Breast epithelium (tissue), 3 donors: ENCODE results near the gene GOLGA6A.

Source experiments
- POLR2A ChIP-seq: fragments of 450-650 bp; IDR thresholded peaks from one replicate; pipeline ENCODE4 v1.6.1; 2016; ENCODE audit warnings: antibody characterized with exemption, mild to moderate bottlenecking, moderate library complexity
- POLR2AphosphoS5 ChIP-seq, 3 donors: sonication (generic); formaldehyde crosslinking; IDR thresholded peaks; one replicate each; pipeline ENCODE4 v1.6.1; 2017; ENCODE audit warnings: antibody characterized with exemption in 3 of 3

DNA sequence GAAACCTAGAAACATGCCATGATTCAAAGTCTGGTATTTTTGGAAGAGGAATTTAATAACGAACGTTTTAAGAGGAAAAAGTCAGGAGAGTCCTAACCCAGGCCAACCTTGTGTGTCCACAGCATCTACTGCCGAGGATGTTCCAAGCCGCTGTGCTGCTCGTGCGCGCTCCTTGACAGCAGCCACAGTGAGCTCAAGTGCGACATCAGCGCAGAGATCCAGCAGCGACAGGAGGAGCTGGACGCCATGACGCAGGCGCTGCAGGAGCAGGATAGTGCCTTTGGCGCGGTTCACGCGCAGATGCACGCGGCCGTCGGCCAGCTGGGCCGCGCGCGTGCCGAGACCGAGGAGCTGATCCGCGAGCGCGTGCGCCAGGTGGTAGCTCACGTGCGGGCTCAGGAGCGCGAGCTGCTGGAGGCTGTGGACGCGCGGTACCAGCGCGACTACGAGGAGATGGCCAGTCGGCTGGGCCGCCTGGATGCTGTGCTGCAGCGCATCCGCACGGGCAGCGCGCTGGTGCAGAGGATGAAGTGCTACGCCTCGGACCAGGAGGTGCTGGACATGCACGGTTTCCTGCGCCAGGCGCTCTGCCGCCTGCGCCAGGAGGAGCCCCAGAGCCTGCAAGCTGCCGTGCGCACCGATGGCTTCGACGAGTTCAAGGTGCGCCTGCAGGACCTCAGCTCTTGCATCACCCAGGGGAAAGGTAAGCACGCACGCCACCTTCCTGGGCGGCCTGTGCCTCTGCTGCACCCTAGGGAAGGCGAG is 59.5 kb downstream of the GOLGA6A start:
- TF ChIP-seq POLR2AphosphoS5 (IDR thresholded peaks at IDR 0.05) (no peak), POLR2A (no peak)
